GM21423 (cell line): ENCODE data around the gene MS4A6E.
"Not testable (repeated sequence)": the region's sequence is repeated elsewhere in the genome, so short reads cannot be mapped to it uniquely, and the experiment has no call there.

Experiments used
- ATAC-seq: cut with Tn5 transposase; IDR thresholded peaks from one replicate; pipeline ENCODE4 v1.9.1; 2021; ENCODE audit warnings: mild to moderate bottlenecking, moderate library complexity; ENCODE audit not compliant: unreplicated experiment

MS4A6E gene, protein sequence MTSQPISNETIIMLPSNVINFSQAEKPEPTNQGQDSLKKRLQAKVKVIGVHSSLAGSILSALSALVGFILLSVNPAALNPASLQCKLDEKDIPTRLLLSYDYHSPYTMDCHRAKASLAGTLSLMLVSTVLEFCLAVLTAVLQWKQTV

DNA sequence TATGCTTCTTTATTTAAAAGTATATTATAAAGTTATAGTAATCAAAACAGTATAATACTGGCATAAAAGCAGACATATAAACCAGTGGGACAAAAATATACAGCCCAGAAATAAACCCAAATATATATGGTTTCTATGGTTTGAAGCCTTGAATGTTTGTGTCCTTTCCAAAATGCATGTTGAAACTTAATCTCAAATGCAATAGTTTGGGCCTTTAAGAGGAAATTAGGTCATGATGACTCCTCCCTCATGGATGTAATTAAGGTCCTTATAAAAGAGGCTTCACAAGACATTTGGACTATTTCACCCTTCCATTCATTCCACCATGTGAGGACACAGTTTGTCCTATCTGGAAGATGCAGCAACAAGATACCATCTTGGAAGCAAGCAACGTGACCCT, at the start of gene MS4A6E:
Gene MS4A6E, plus strand, starts transcription at position 301 of the 400 bp plus-strand sequence. CDS start 7,641 bp downstream, outside the sequence.
- ATAC-seq, result no peak

DNA sequence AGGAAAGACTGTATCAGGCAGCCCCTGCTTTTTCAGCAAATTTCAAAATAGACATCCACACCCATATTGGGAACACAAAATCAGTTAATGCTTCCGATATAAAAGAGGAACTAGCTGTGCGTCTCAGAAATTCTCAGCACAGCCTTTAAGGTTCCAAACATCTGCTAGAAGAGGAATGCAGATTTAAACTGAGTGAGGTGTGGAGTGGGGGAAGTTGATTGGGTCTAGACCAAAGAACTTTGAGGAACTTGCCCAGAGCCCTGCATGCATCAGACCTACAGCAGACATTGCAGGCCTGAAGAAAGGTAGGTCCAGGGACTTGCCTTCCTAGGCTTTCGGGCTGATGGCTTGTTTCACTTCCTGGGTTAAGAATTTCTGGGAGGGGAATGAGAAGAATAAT, 46.6 kb upstream of the MS4A6E start, which contains the start of gene MS4A4A:
Gene MS4A4A, plus strand, starts transcription at position 255 of the 400 bp plus-strand sequence. Its CDS starts 10 bp downstream, at position 265.
- ATAC-seq, result no peak

DNA sequence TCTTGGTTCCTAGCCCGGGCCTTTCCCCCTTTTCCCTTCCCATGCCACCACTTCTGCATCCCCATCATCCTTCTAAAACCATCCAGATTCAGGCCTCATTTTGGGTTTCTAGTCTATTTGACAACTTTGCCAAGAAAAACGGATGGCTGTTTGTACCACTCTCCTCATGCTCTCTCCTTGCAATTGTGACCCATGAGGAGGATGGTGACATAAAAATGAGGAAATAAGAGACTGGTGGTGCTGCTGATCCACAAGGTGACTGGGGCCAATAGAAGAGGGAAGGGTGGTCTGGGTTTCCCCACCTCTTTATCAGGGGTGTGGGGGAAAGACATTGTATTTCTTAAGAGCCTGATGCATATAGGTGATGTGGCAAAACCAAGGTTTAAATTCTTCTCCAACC, 45.6 kb upstream of the MS4A6E start:
- no peak for ATAC-seq

DNA sequence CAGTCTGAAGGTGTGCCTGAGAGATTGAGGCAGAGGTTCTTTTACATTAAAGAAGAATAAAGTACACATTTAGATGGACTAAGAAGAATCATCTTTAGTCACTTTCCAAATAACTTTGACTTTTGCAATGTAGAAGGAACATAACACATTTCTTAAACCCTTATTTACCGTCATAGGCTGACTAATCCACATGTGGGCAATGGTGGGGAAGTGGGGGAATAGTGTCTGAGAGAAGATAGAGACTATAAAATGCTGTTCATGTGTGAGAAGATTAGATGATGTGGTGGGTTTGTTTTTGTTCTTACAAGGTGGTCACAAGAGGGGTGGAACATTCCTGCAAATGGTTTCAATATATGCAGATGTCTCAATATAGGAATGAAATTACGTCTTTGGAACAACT, 44.8 kb upstream of the MS4A6E start:
- no peak for ATAC-seq

DNA sequence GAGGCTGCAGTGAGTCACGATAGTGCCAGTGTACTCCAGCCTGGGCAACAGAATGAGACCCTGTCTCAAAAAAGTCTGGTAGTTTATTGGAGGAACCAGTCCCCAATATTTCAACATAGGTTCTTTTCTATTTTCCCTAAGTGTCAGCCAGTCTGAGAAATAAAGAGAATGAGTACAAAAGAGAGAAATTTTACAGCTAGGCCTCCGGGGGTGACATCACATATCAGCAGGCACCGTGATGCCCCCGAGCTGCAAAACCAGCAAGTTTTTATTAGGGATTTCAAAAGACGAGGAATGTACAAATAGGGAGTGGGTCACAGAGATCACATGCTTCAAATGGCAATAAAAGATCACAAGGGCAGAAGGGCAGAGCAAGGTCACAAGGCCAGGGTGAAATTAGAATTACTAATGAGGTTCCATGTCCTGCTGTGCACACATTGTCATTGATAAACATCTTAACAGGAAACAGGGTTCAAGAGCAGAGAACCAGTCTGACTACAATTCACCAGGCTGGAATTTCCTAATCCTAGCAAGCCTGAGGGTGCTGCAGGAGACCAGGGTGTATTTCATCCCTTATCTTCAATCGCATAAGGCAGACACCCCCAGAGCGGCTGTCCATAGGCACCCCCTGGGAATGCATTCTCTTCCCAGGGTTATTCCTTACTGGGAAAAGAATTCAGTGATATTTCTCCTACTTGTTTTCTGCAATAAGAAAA, 41.5 kb upstream of the MS4A6E start:
- not testable (repeated sequence) for ATAC-seq

DNA sequence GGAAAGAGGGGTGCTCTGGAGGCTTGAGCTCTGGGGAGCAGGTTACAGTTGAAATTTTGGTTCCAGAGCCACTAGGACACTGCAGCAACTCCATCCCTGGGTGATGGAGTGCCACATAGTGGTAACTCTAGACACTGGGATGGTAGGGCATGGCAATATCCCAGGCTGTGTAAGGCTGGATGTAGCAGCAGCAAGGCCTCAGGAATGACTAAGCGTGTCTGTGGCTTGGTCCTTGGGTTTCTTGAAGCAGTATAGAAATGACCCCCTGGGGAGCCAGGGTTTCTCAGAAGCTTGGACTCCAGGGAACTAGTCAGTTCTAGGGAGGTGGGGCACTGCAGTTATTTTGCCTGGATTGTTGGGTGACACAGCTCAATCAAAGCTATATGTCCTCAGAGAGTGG, 38.5 kb upstream of the MS4A6E start:
- no peak for ATAC-seq

DNA sequence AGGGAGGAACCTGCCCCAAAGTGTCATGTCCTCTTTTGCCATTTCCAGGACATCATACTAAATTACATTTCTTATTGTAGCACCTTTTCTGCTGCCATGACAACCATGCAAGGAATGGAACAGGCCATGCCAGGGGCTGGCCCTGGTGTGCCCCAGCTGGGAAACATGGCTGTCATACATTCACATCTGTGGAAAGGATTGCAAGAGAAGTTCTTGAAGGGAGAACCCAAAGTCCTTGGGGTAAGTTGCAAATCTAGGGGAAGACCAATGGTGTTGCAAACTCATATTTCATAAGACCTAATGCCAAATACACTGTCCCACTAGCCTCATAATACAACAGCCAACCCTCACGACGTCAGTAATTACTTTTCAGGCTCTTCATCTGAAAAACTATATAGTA, 34.9 kb upstream of the MS4A6E start:
- no peak for ATAC-seq

DNA sequence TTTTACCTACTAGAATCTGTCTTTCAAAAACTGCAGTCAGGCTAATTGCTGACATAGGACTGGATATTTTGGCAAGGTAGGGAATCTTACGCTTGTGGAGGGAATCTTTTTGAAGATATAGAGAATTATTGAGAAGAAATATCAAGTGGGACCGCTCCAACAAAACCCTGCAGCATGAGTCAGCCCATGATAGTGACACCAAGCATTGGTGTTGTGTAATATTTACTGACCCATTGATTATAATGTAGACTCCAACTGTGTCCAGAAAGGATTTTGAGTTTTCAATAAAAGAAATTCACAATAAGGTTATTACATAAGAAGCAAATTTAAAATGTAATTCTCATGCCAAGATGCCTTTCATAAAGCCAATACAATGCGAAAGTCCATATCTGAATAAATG, 25.9 kb upstream of the MS4A6E start:
- ATAC-seq, result no peak

DNA sequence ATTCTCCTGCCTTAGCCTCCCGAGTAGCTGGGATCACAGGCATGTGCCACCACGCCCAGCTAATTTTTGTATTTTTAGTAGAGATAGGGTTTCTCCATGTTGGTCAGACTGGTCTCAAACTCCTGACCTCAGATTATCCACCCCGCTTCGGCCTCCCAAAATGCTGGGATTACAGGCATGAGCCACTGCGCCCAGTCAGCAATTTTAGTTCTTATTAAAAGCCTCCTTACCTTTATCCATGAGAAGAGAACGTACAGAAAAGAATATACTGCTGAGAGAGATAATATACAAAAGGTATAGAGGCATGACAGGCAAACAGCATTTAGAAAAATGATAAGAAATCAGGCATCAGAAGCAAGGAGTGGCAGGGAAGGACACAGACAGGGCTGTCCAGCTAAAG, 25.2 kb upstream of the MS4A6E start:
- ATAC-seq, result not testable (repeated sequence)

DNA sequence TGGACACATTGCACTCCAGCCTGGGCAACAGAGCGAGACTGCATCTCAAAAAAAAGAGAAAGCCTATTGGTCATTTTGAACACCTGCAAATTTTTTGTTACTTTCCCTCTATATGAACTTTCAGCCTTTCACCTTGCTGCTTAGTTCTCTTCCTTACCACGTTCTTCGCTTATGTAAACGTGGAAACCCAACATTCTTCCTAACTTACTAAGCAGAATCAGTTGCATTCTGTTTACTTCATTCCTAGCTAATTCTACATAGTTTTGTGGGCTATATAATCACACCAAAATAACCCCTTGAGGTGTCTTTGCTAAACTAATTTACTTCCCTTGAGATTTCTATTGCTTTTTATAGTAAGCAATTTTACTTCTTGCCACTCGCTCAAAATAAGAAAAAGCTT, 23.4 kb upstream of the MS4A6E start:
- no peak for ATAC-seq

DNA sequence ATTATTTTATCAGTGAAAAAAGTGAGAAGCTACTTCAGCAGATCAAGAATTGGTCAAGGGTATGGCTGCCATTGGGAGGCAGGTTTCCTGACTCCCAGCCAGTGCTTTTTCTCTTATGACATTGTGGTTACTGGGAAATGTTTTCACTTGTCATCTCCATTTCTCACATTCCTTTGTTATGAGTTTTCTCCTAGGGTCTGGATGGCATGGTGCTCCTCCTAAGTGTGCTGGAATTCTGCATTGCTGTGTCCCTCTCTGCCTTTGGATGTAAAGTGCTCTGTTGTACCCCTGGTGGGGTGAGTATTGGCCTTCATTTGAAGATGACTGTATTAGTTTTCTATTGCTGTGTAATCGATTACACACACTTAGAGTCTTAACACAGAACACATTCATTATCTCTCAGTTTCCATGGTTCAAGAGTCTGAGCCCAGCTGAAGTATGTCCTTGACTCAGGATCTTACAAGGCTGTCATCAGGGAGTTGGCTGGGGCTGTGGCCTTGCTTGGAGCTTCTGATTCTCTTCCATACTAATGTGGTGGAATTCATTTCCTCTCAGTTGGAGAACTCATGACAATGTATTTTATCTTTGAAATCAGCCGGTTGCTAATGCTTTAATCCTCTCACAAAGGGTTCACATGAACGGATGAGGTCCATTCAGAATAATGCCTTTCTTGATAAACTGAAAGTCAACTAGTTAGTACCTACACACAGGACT, 21.0 kb upstream of the MS4A6E start:
- no peak for ATAC-seq

DNA sequence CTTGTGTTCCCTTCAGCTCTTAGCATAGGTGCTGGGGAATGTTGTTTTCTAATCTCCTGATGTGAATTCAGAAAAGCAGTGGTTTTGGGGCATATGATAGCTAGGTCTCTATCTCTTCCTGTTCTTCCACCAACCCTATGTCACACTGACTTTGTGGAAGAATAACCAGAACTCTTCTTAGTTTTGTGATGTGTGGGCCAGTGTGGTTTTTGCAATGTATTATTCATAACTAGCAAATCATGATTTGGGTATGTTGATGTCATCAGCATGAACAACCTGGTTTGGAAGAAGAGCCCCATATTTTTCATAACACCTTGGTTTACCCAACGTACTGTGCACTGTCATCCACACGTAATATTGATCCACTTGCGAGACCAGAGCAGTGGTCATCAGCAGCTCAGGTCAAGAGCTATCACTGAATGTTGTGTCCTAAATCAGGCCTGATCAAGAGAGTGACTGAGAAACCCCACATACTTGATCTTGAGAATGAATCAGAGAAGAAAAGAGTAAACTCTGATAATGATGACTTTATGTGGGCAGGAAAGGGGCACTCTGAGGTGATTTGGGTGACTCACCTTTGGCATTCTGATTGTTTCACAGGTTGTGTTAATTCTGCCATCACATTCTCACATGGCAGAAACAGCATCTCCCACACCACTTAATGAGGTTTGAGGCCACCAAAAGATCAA, 19.4 kb upstream of the MS4A6E start:
- no peak for ATAC-seq

DNA sequence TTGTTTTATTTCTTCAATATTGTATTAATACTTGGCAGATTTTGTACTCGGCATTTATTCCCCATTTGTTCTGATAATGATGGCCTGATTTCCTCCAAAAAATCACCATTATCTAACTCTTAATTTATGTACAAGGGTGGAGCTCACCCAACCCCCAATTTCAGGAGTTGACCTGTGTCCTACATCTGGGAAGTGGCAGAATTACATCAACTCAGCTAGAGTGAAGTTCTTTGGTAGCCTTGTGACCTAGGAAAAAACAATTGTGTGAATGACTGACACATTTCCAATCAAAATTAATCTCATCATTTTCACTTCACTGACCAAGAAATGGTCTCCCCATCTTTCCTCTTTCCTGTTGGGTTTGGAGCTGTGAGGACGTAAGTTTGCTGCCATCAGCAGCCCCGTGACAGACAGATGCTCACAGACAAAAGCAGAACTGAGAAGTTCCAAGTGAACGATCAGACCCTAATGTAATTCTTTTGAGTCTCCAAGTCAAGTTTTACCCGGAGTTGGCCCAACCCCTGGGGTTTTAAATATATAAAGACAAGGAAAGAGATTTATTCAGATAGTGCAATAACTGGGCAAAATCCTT, 16.6 kb upstream of the MS4A6E start:
- ATAC-seq, result peak; percentile 69

DNA sequence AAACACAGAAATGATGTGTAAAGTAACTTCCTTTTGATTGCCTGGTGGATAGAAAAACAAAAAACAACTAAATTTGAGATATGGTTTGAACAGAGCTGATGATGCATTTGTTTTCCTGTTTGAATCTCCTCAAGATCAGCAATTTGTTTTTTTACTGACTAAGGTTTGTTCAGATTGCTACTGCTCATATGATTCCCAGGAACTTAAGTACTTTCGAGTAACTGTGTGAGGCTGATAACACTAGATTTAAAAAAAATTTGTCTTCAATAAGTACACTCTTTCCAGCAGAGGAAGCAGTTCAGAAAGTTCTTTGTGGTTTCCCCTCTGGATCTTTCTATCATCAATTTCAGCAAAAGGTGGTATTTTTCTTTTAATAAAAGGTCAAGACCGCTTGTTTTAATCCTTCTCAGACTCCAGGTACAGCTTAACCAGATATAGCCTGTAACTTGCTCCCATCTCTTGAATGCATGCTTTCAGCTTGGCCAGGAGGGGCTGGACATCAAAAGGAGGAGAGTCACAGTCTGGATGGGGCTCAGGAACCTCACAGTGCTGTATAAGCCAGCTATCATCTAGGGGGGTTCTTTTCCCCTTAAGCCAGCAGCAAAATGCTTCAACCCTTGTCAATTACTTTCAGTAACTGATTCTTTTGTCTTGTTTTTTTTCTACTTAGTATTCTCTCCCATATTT, 12.3 kb upstream of the MS4A6E start:
- ATAC-seq, result no peak

DNA sequence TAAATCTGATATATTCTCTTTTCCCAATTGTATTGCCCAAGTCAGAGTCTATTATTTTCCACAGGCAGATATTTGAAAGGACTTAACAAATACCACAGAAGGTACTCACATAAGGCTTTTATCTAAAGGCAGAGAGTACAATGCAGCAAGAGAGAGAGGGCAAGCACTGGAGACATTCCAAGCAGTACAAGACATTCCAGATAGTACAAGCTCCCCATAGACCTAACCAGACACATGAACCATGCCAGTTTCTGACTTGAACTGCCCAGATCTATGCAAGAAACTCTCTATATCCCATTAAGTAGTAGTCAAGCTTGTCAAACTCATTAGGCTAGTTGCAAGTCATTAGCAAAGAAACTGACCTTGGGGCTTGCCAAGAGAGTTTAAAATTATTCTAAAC, 11.2 kb upstream of the MS4A6E start:
- ATAC-seq, result no peak

DNA sequence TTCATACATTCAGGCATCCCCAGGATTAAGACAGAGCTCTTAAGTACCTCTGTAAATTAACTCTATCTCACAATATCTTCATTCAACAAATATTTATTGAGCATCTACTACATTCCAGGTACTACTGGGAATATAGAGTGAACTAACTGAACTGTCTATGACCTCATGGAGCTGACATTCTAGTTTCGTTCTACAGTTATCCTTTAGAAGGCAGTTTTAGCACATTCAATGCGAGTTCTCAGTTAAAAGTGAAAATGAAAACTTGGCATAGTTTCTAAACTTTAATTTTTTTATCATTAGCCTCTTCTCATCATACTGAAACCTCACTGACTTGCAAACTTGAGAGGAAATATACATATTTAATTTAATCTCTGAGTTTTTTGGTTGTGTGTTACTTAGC, 10.7 kb upstream of the MS4A6E start:
- ATAC-seq, result no peak

DNA sequence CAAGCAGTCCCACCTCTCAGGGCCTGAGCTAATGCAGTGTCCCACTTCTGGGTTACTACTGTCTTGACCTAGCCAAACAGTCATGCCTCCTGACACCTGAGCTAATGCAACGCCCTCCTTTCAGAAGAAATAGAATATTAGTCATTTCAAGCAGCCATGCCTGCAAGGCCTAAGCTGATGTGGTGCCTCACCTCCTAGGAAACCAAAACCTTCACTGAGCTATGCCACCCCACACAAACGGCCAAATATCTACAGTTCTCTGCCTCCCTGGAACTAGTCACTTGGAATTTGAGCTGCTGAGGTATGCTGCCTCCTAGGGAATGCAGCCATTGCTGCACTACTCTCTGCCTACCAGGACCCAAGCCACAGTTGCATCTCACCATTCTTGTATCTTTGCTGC, 8.3 kb upstream of the MS4A6E start:
- no peak for ATAC-seq

DNA sequence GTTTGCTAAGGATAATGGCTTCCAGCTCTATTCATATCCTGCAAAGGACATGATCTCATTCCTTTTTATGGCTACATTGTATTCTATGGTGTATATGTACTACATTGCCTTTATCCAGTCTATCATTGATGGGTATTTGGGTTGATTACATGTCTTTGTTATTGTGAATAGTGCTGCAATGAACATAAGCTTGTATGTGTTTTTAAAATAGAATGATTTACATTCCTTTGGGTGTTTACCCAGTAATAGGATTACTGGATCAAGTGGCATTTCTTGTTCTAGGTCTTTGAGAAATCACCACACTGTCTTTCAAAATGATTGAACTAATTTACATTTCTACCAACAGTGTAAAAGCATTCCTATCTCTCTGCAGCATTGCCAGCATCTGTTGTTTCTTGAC, 6.0 kb upstream of the MS4A6E start:
- ATAC-seq, result no peak

DNA sequence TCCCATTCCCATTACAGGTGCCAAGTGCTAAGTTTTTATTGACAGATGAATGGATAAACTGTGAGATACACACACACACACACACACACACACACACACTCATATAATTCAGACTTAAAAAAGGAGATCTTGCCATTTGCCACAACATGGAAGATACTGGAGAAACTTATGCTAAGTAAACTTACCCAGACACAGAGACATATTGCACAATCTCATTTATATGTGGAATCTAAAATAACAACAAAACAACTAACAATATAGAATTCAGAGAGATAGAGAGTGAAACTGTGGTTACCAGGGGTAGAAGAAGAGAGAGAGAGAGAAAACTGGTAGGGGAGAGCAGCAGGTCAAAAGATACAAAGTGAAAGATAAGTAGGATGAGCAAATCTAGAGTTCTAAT, 1.4 kb downstream of the MS4A6E start:
- ATAC-seq, result no peak

DNA sequence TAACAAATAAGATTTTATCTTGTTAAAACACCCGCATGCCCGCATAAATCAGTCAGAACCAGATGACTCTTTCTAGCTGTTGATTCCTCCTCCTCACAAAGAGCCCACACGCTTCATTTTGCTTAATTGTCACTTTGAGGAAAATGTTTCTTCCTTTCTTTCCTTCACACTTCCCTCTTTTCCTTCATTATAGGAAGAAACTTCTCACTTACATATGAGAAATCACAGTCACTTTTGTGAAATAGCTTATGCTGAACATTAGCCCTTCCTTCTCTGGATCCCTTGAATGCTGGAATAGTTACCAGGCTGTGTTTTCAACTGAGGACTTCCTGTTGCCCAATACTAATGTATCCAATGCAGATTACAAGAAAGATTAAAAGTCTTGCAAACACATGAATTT, 5.8 kb downstream of the MS4A6E start:
- no peak for ATAC-seq
